NCI-H1105 (cell line): Measurements from ENCODE around the gene PPP1R3G.

Source experiments
- DNase-seq: peaks from one replicate; lab custom pipeline; 2025; lab: John Stamatoyannopoulos, UW

PPP1R3G gene

GRCh38 chr6:5072440-5072839 lies 12.7 kb upstream of the PPP1R3G start:
- DNase-seq: no peak

- no peak for DNase-seq
These were observed 11.1 kb upstream of the PPP1R3G start for GRCh38 chr6:5073992-5074391.

- no peak for DNase-seq
These were observed 8.2 kb upstream of the PPP1R3G start for GRCh38 chr6:5076931-5077330.

GRCh38 chr6:5078121-5078669 lies 6.9 kb upstream of the PPP1R3G start:
- no peak for DNase-seq

GRCh38 chr6:5079692-5080091 lies 5.4 kb upstream of the PPP1R3G start:
- no peak for DNase-seq

- no peak for DNase-seq
These were observed 4.6 kb upstream of the PPP1R3G start for GRCh38 chr6:5080574-5080973.

- no peak for DNase-seq
These were observed 4.0 kb upstream of the PPP1R3G start for GRCh38 chr6:5081182-5081581.

GRCh38 chr6:5081955-5082354 lies 3.2 kb upstream of the PPP1R3G start:
- DNase-seq: no peak

- DNase-seq: no peak
These were observed 2.4 kb upstream of the PPP1R3G start for GRCh38 chr6:5082487-5083306.

GRCh38 chr6:5083307-5083583 lies 1.9 kb upstream of the PPP1R3G start:
- DNase-seq: no peak

GRCh38 chr6:5083813-5084359 lies 1.3 kb upstream of the PPP1R3G start:
- no peak for DNase-seq

- DNase-seq: no peak
These were observed 771 bp upstream of the PPP1R3G start for GRCh38 chr6:5084360-5084780.

GRCh38 chr6:5085648-5086293 lies 630 bp downstream of the PPP1R3G start:
- DNase-seq: peak; percentile 17

GRCh38 chr6:5086294-5086890 lies 1.3 kb downstream of the PPP1R3G start:
- DNase-seq: no peak

GRCh38 chr6:5087389-5087788 lies 2.2 kb downstream of the PPP1R3G start:
- DNase-seq: no peak

GRCh38 chr6:5088780-5089179 lies 3.6 kb downstream of the PPP1R3G start:
- no peak for DNase-seq

- no peak for DNase-seq
These were observed 4.6 kb downstream of the PPP1R3G start for GRCh38 chr6:5089481-5090438.

- no peak for DNase-seq
These were observed 5.5 kb downstream of the PPP1R3G start for GRCh38 chr6:5090603-5091002.

- DNase-seq: no peak
These were observed 6.3 kb downstream of the PPP1R3G start for GRCh38 chr6:5091210-5092069.

- no peak for DNase-seq
These were observed 8.3 kb downstream of the PPP1R3G start for GRCh38 chr6:5093231-5094015.
